Chondrocyte (in vitro differentiated cells): ENCODE measurements around the gene ATP2B2. TPM values are rescaled to one million over a fixed set of nuclear protein-coding genes. Genes with fewer than 3 reads are reported as not detected.

ENCODE experiments used
- DNase-seq: peaks from one replicate; pipeline ENCODE4 v3.0.0; 2021; ENCODE audit warnings: mixed read lengths, low spot score
- H3K27ac Mint-ChIP-seq: one replicate; pipeline ENCODE4 v1.8.0; 2021; ENCODE audit warnings: mild to moderate bottlenecking, moderate library complexity, mixed read lengths; ENCODE audit not compliant: unreplicated experiment
- H3K27me3 Mint-ChIP-seq: 2 replicates; pipeline ENCODE4 v1.8.0; 2021; ENCODE audit warnings: low read depth, mixed read lengths
- H3K36me3 Mint-ChIP-seq: 2 replicates; pipeline ENCODE4 v1.8.0; 2021; ENCODE audit warnings: low read depth, mixed read lengths
- H3K4me1 Mint-ChIP-seq: 2 replicates; pipeline ENCODE4 v1.8.0; 2021; ENCODE audit warnings: low read depth, mild to moderate bottlenecking, mixed read lengths
- H3K4me3 Mint-ChIP-seq: one replicate; pipeline ENCODE4 v1.8.0; 2021; ENCODE audit warnings: mild to moderate bottlenecking, moderate library complexity, mixed read lengths; ENCODE audit not compliant: unreplicated experiment
- H3K9me3 Mint-ChIP-seq: 2 replicates; pipeline ENCODE4 v1.8.0; 2021; ENCODE audit warnings: low read depth, mixed read lengths
- total RNA-seq: library from RNA; stranded (reverse); gene quantifications from 3 replicates; pipeline ENCODE4 v1.2.1, GENCODE V29; 2021
- TF ChIP-seq, protein P1 (sequence below): fragments of 200-600 bp; sonication (generic); IDR thresholded peaks from 2 replicates; pipeline ENCODE4 v1.5.0; 2021; ENCODE audit warnings: antibody characterized with exemption, mild to moderate bottlenecking, moderate library complexity

Gene ATP2B2
- total RNA-seq, 1 donor from 2014 or later = 0.25 TPM

DNA sequence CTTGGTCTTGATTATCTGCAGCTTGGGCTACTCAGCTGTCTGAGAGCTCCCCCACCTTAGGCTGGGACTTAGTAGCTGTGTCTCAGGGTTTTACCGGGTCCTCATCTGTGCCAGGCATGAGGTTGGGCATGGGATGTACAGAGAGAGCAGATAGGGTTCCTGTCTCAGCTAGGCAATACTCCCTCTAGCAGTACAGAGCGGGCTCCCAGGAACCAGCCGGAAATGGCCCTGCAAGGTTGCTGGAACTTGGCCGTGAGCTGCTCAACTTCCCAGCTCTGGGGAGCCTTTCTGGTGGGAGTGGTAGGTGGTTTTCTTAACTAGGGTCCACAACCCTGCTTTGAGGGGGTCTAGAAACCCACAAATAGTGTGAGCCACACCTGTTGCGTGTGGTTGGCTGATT, 58.3 kb downstream of the ATP2B2 start:
- TF ChIP-seq, protein P1, sequence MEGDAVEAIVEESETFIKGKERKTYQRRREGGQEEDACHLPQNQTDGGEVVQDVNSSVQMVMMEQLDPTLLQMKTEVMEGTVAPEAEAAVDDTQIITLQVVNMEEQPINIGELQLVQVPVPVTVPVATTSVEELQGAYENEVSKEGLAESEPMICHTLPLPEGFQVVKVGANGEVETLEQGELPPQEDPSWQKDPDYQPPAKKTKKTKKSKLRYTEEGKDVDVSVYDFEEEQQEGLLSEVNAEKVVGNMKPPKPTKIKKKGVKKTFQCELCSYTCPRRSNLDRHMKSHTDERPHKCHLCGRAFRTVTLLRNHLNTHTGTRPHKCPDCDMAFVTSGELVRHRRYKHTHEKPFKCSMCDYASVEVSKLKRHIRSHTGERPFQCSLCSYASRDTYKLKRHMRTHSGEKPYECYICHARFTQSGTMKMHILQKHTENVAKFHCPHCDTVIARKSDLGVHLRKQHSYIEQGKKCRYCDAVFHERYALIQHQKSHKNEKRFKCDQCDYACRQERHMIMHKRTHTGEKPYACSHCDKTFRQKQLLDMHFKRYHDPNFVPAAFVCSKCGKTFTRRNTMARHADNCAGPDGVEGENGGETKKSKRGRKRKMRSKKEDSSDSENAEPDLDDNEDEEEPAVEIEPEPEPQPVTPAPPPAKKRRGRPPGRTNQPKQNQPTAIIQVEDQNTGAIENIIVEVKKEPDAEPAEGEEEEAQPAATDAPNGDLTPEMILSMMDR = no peak
- no peak overlapping the region for H3K4me3 Mint-ChIP-seq
- no peak overlapping the region for H3K27ac Mint-ChIP-seq
- no peaks in the 10 kb centered on the region for H3K36me3 Mint-ChIP-seq
- peaks cover 18% of the 10 kb centered on the region for H3K4me1 Mint-ChIP-seq
- no peaks in the 10 kb centered on the region for H3K9me3 Mint-ChIP-seq
- DNase-seq = no peak
- H3K27me3 Mint-ChIP-seq = peaks cover 14% of the 10 kb centered on the region

DNA sequence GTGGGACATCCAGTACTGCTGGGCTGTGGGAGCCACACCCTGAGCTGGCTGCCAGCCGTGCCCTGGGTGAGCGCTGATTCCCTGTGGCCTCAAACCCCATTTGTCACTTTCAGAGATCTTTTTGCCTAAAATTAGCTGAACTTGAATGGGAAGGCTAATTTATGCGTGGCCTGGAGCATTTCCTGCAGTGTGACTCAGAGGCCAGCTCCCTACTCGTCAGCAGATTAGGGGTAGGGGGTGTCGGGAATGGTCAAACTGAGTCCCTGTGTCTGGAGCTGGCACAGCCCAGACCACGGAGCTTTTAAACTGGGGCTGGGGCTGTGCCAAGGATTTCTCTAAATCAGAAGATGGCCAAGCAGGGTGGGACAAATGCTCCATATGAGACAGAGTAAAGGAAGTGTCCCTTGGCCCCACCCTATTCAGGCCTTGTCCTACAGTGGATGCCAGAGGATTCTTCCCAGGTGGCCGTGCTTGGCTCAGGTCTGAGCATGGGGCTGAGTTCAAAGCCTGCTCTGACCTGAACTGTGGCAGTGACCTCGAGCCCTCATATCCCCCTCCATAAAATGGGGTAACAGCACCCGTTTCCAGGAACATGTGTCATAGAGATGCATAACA, 59.7 kb downstream of the ATP2B2 start:
- Mint-ChIP-seq H3K4me3 (no peak overlapping the region), H3K27me3 (peaks cover 7% of the 10 kb centered on the region), H3K4me1 (peaks cover 18% of the 10 kb centered on the region), H3K36me3 (no peaks in the 10 kb centered on the region), H3K9me3 (no peaks in the 10 kb centered on the region), H3K27ac (no peak overlapping the region)
- peak; percentile 50 for DNase-seq
- TF ChIP-seq, protein P1 = no peak

DNA sequence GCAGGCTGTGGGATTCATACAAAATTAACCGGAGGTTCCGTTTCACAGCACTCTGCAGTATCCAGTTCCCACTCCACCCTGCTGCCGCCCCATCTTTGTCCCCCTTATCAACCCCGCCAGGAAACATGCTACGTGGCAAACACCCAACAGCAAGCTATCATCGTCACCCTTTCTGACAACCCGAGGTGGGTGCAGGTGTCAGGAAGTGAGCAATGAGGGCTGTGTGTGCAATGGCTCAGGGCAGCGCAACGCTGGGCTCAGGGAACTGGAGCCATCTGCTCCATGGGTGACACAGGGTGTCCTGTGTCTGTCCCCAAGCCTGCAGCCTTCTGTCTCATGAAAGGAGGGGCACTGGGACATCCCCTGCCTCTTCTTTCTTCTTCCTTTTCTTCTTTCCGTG, 60.9 kb downstream of the ATP2B2 start:
- Mint-ChIP-seq H3K9me3 (no peaks in the 10 kb centered on the region), H3K4me3 (no peak overlapping the region), H3K27me3 (peaks cover 2% of the 10 kb centered on the region), H3K36me3 (no peaks in the 10 kb centered on the region), H3K27ac (no peak overlapping the region), H3K4me1 (peaks cover 20% of the 10 kb centered on the region)
- TF ChIP-seq, protein P1 = no peak
- DNase-seq = peak; percentile 57

DNA sequence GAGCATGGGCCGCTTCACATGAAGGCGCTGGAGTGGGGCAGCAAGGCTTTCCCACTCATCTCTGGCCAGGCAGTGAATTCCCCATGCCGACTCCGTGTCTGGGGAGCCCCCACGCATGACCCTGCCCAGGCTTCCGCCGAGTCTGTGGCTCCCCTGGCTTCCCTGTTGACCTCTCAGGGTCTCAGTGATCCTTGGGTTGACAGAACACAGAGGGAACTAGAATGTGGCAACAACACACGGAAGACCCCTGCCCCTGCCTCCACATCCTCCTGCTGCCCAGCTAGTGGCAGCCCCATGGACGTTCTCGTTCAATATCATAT, 61.3 kb downstream of the ATP2B2 start:
- TF ChIP-seq, protein P1 = no peak
- Mint-ChIP-seq H3K27ac (no peak overlapping the region), H3K9me3 (no peaks in the 10 kb centered on the region), H3K4me3 (no peak overlapping the region), H3K4me1 (peaks cover 22% of the 10 kb centered on the region), H3K27me3 (peaks cover 2% of the 10 kb centered on the region), H3K36me3 (no peaks in the 10 kb centered on the region)
- DNase-seq = peak; percentile 44

DNA sequence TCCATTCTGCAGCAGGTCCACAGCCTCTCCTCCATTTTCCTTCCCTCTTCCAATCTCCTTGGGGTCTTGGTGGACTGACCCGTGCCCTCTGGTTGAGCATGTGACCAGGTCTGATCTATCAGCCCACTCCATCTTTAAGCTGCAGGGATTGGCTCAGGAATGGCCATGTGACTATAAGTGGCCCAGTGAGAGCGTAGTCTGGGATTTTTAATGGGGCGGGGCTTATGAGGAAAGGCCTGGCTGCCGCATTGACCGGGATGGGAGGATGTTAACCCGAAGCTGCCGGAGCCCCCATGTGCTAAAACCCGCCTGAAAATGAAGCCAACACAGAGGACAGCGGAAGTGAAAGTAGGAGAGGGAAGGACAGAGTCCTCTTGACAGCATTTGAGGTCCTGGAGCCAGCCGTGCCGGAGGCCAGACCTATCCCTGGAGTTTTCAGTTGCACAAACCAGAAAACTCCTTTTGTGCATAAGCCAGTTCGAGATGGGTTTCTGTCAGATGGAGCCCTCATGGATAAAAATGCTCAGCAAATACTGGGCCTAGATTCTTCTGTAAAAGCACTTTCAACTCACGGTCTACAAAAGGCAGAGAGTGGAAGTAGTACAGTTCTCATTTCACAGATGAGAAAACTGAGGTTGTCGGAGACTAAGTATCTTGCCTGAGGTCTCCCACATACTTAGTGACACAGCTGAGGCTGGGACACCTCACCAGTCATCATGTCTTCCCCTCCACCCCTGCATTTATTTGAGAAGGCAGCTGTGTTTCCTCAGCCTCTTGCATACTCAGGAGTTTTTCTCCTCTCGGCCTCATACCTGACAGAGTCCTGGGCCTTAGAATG, 61.9 kb downstream of the ATP2B2 start:
- Mint-ChIP-seq H3K9me3 (no peaks in the 10 kb centered on the region), H3K27ac (no peak overlapping the region), H3K4me1 (peaks cover 28% of the 10 kb centered on the region), H3K27me3 (peaks cover 2% of the 10 kb centered on the region), H3K4me3 (no peak overlapping the region), H3K36me3 (no peaks in the 10 kb centered on the region)
- TF ChIP-seq, protein P1 = no peak
- no peak for DNase-seq
